Adrenal gland (tissue), 12 donors: ENCODE results near the gene DES. TPM values are rescaled to one million over a fixed set of nuclear protein-coding genes. Genes with fewer than 3 reads are reported as not detected.
A peak's percentile ranks its signal among the peaks of the same experiment; 100 is the strongest.

Experiments
- DNase-seq, 7 donors: peaks; one replicate each; pipeline ENCODE4 v3.0.0-alpha.2; 2019 to 2020
- H3K27ac ChIP-seq, 5 donors: fragments of 200-600 bp; sonication (generic) in 4 of 5; 1 replicate in 3 of 5; 2 replicates in 2 of 5; pipeline versions ENCODE4 v1.5.1 to v1.8.0; 2016 to 2020; ENCODE audit warnings: mild to moderate bottlenecking in 1 of 5
- H3K27me3 ChIP-seq: fragments of 200-600 bp; 2 replicates; pipeline ENCODE4 v1.8.0; 2021
- H3K36me3 ChIP-seq, 2 donors: fragments of 200-600 bp; replicated peaks in 1 of 2; 1 replicate in 1 of 2; 2 replicates in 1 of 2; pipeline versions ENCODE4 v1.5.1 to v1.8.0; 2018 to 2022
- H3K4me1 ChIP-seq, 2 donors: fragments of 200-600 bp; replicated peaks in 1 of 2; 1 replicate in 1 of 2; 2 replicates in 1 of 2; pipeline versions ENCODE4 v1.5.1 to v1.8.0; 2018 to 2021
- H3K4me3 ChIP-seq, 4 donors: fragments of 200-600 bp; sonication (generic) in 3 of 4; one replicate each; pipeline ENCODE4 v1.5.1; 2016 to 2018
- H3K9me3 ChIP-seq, 3 donors: fragments of 200-600 bp; sonication (generic) in 1 of 3; replicated peaks in 1 of 3; 1 replicate in 2 of 3; 2 replicates in 1 of 3; pipeline versions ENCODE4 v1.5.1 to v1.8.0; 2016 to 2021
- POLR2A ChIP-seq, 2 donors: fragments of 450-650 bp; IDR thresholded peaks; one replicate each; pipeline ENCODE4 v1.6.1; 2017; ENCODE audit warnings: antibody characterized with exemption in 2 of 2, mild to moderate bottlenecking in 2 of 2, moderate library complexity in 1 of 2
- WGBS, 4 donors: extraction: QIAGEN DNeasy Blood & Tissue Kit in 2 of 4; methylation state at CpG; one replicate each; pipeline versions ENCODE4 v1.1.5 to v1.1.7; 2013 to 2017; 5-methylcytosine and 5-hydroxymethylcytosine counted together
- intact Hi-C, 2 donors: fragments of 100-400 bp; cut with DNase I; formaldehyde crosslinking; loops; one replicate each; pipeline versions ENCODE4 v1.14.1 to v1.15.0; 2022 to 2023
- polyA plus RNA-seq, 3 donors: library from polyadenylated mRNA; stranded (reverse); fragments of 200-250 nt in 2 of 3; fragments of 350-450 nt in 1 of 3; fragmentation: Illumina TruSeq in 1 of 3; extraction: RNeasy Lipid Tissue Mini Kit (QIAGEN cat#74804) in 1 of 3; gene quantifications; one replicate each; pipeline ENCODE4 v1.2.3, GENCODE V29; 2013 to 2014
- total RNA-seq, 9 donors: library from RNA; depleted of rRNA in 4 of 9; stranded (reverse); fragments of >200 nt in 4 of 9; fragments of 120-200 nt in 1 of 9; fragmentation: NEBNext Ultra II Directional in 1 of 9; extraction: Animal tissue kit (Norgen Biotek cat#: 25700) in 1 of 9; gene quantifications; one replicate each; pipeline versions ENCODE4 v1.1.0 to v1.2.4, GENCODE V29; 2013 to 2023
- TF ChIP-seq, protein P1 (sequence below), 6 experiments: fragments of 450-650 bp in 4 of 6; fragments of 200-600 bp in 2 of 6; sonication (generic) in 1 of 6; IDR thresholded peaks; 1 replicate in 5 of 6; 2 replicates in 1 of 6; pipeline versions ENCODE4 v1.5.1 to v1.8.0; 2016 to 2021; ENCODE audit warnings: antibody characterized with exemption in 6 of 6, mild to moderate bottlenecking in 2 of 6, moderate library complexity in 1 of 6
- donor health status: healthy with polysubstance abuse.
- donor health status: Bipolar disorder and iron deficiency.
- donor health status: DM: yes; HTN: yes; CAD: no.
- donor health status: DM: no; HTN: no; CAD: no.
- donor health status: DM: no; HTN: no; CAD: no.
- donor health status: DM: yes; HTN: yes; CAD: no.

Gene DES
- total and polyA plus RNA-seq, 12 donors: 0.94 to 283 (median 11.4) TPM

DNA sequence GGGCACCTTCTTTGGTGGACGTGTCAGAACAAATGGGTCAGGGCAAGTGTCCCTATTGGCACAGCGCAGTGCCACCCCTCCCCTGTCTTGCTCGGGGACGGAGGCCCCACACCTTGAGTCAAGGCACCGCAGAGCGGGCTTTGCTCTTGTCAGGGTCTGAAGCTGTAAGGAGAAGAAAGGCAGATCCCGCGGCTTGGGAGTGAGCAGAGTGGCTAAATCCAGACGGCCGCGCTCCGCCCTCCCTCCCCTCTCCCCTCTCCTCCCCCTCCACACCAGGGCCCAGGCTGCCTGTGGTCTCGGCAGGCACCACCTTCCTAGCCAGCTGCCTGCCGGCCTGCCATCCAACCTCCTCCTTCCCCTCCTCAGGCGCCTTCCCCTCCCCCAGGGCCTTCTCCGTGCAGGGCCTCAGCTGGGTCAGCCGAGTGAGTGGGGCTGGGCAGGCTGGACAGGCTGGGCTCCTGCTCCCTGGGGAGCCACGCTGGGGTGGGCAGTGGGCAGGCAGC, 42.3 kb downstream of the DES start:
- H3K9me3 ChIP-seq: no peaks in the 10 kb centered on the region
- no peaks in the 10 kb centered on the region for H3K4me1 ChIP-seq
- peak overlapping the region in 2 of 5 donors; percentile 10 to 47 for H3K27ac ChIP-seq
- H3K36me3 ChIP-seq: no peaks in the 10 kb centered on the region
- intact Hi-C loops: loop anchor here in 1 of 2 donors (5.0 kb wide), 1 partner anchor 77 kb away; no protein-coding TSS in a partner anchor
- no peaks in the 10 kb centered on the region for H3K27me3 ChIP-seq
- DNase-seq: peak in 1 of 7 donors; percentile 71
- no peak overlapping the region for H3K4me3 ChIP-seq
- WGBS, 4 donors: 36 to 63% (median 51%) methylated on average over 4 to 18 of the region's 18 CpGs
- TF ChIP-seq POLR2A (IDR thresholded peaks at IDR 0.05): no peak
- TF ChIP-seq, protein P1, sequence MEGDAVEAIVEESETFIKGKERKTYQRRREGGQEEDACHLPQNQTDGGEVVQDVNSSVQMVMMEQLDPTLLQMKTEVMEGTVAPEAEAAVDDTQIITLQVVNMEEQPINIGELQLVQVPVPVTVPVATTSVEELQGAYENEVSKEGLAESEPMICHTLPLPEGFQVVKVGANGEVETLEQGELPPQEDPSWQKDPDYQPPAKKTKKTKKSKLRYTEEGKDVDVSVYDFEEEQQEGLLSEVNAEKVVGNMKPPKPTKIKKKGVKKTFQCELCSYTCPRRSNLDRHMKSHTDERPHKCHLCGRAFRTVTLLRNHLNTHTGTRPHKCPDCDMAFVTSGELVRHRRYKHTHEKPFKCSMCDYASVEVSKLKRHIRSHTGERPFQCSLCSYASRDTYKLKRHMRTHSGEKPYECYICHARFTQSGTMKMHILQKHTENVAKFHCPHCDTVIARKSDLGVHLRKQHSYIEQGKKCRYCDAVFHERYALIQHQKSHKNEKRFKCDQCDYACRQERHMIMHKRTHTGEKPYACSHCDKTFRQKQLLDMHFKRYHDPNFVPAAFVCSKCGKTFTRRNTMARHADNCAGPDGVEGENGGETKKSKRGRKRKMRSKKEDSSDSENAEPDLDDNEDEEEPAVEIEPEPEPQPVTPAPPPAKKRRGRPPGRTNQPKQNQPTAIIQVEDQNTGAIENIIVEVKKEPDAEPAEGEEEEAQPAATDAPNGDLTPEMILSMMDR (IDR thresholded peaks at IDR 0.05): no peak

DNA sequence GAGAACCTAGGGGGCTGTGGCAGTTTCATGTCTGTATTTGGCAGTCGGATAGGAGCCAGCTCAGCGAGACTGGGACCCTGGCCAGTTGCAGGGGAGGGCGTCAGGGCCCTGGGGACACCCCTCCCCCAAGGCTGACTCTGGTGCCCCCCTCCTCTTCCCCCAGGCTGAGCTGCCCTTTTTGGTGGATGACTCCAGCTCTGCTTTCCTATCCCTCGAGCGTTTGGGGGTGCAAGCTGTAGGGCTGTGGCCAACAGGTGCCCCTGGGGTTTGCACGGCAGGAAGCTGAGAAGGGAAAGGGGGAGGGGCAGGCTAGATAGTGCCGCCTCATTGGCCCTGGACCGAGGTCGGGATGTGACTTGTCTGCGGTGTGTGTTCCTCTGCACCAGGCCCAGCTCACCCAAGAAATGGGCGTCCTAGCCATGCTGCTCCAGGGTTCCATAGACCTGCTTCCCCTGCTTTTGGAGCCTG, 42.9 kb downstream of the DES start:
- Histone ChIP-seq H3K4me1 (no peaks in the 10 kb centered on the region), H3K27me3 (no peaks in the 10 kb centered on the region), H3K27ac (peak overlapping the region in 2 of 5 donors; percentile 10 to 18), H3K36me3 (no peaks in the 10 kb centered on the region), H3K4me3 (no peak overlapping the region), H3K9me3 (no peaks in the 10 kb centered on the region)
- WGBS, 4 donors: 3 to 28% (median 20%) methylated on average over 4 to 11 of the region's 11 CpGs
- DNase-seq: no peak
- intact Hi-C loops: loop anchor here in 1 of 2 donors (5.0 kb wide), 1 partner anchor 76 kb away; no protein-coding TSS in a partner anchor
- no peak for TF ChIP-seq POLR2A (IDR thresholded peaks at IDR 0.05)
- TF ChIP-seq, protein P1 (IDR thresholded peaks at IDR 0.05): no peak

DNA sequence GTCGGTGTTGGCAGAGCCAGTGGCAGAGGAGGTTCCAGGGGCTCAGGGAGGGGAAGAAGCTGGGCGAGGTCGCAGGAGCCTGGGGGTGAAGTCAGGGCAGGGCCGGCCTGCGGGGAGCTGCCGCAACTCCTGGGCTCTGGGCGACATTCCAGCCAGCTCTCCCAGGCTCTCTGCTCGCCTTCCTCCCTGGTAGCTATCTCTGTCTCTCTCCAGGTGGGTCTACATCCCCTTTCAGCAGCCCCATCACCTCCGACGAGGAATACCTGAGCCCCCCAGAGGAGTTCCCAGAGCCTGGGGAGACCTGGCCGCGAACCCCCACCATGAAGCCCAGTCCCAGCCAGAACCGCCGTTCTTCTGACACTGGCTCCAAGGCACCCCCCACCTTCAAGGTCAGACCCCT, 43.5 kb downstream of the DES start:
- H3K36me3 ChIP-seq: no peaks in the 10 kb centered on the region
- no peak overlapping the region for H3K27ac ChIP-seq
- WGBS, 4 donors: 87 to 100% (median 90%) methylated on average over 2 to 14 of the region's 14 CpGs
- H3K9me3 ChIP-seq: no peaks in the 10 kb centered on the region
- H3K4me3 ChIP-seq: no peak overlapping the region
- H3K27me3 ChIP-seq: no peaks in the 10 kb centered on the region
- intact Hi-C loops: loop anchor here in 1 of 2 donors (5.0 kb wide), 1 partner anchor 76 kb away; no protein-coding TSS in a partner anchor
- TF ChIP-seq POLR2A (IDR thresholded peaks at IDR 0.05): no peak
- TF ChIP-seq, protein P1 (IDR thresholded peaks at IDR 0.05): no peak
- H3K4me1 ChIP-seq: no peaks in the 10 kb centered on the region
- no peak for DNase-seq

DNA sequence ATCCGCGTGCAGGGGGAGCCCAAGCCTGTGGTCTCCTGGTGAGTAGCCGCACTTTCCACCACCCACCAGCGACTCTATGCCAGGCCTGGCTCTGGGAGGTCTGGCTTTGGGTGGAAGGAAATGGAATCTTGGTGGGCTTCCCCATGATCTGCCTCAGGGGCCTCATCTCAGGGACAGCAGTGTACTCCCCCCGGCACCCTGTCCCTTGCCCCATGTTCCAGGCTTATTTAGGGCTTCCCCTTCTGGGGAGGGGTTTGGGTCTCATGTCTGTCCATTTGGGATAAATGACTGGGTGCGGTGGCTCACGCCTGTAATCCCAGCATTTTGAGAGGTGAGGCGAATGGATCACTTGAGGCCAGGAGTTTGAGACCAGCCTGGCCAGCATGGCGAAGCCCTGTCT, 44.2 kb downstream of the DES start:
- intact Hi-C loops: loop anchor here in 1 of 2 donors (5.0 kb wide), 1 partner anchor 75 kb away; no protein-coding TSS in a partner anchor
- Histone ChIP-seq H3K27me3 (no peaks in the 10 kb centered on the region), H3K9me3 (no peaks in the 10 kb centered on the region), H3K36me3 (no peaks in the 10 kb centered on the region), H3K4me1 (no peaks in the 10 kb centered on the region), H3K27ac (no peak overlapping the region), H3K4me3 (no peak overlapping the region)
- 84 to 96% (median 91%) methylated on average over 5 to 9 of the region's 9 CpGs for WGBS, 4 donors
- no peak for TF ChIP-seq POLR2A (IDR thresholded peaks at IDR 0.05)
- TF ChIP-seq, protein P1 (IDR thresholded peaks at IDR 0.05): no peak
- no peak for DNase-seq
